Measurements from ENCODE around the gene TMCO5A.
"Not testable (repeated sequence)": the region's sequence is repeated elsewhere in the genome, so short reads cannot be mapped to it uniquely, and the experiment has no call there.

The TMCO5A gene

GRCh38 chr15:37934340-37934739 is at the start of gene TMCO5A:
TMCO5A (plus strand) TSS chr15:37934640; CDS start chr15:37936324, 1,684 bp downstream.
- no peak for DNase-seq (ENCODE audit: low spot score)

GRCh38 chr15:37885651-37886050 is 48.8 kb upstream of the TMCO5A start:
- no peak for DNase-seq (ENCODE audit: low spot score)

- DNase-seq (ENCODE audit: low spot score) = no peak
Observed at GRCh38 chr15:37888356-37888755, 46.1 kb upstream of the TMCO5A start.

- no peak for DNase-seq (ENCODE audit: low spot score)
Observed at GRCh38 chr15:37891766-37892368, 42.6 kb upstream of the TMCO5A start.

GRCh38 chr15:37893309-37893708 is 41.1 kb upstream of the TMCO5A start:
- DNase-seq (ENCODE audit: low spot score) = no peak

- no peak for DNase-seq (ENCODE audit: low spot score)
Observed at GRCh38 chr15:37898362-37898761, 36.1 kb upstream of the TMCO5A start.

GRCh38 chr15:37900326-37901221 is 33.9 kb upstream of the TMCO5A start:
- DNase-seq (ENCODE audit: low spot score) = no peak

GRCh38 chr15:37902126-37902525 is 32.3 kb upstream of the TMCO5A start:
- DNase-seq (ENCODE audit: low spot score) = no peak

- no peak for DNase-seq (ENCODE audit: low spot score)
Observed at GRCh38 chr15:37903919-37904625, 30.4 kb upstream of the TMCO5A start.

GRCh38 chr15:37907136-37907535 is 27.3 kb upstream of the TMCO5A start:
- no peak for DNase-seq (ENCODE audit: low spot score)

- no peak for DNase-seq (ENCODE audit: low spot score)
Observed at GRCh38 chr15:37921527-37922385, 12.7 kb upstream of the TMCO5A start.

- DNase-seq (ENCODE audit: low spot score) = no peak
Observed at GRCh38 chr15:37926136-37926535, 8.3 kb upstream of the TMCO5A start.

GRCh38 chr15:37929238-37929637 is 5.2 kb upstream of the TMCO5A start:
- no peak for DNase-seq (ENCODE audit: low spot score)

- DNase-seq (ENCODE audit: low spot score) = no peak
Observed at GRCh38 chr15:37931321-37931720, 3.1 kb upstream of the TMCO5A start.

GRCh38 chr15:37931868-37932267 is 2.6 kb upstream of the TMCO5A start:
- DNase-seq (ENCODE audit: low spot score) = no peak

- no peak for DNase-seq (ENCODE audit: low spot score)
Observed at GRCh38 chr15:37932549-37932948, 1.9 kb upstream of the TMCO5A start.

- no peak for DNase-seq (ENCODE audit: low spot score)
Observed at GRCh38 chr15:37933666-37934065, 774 bp upstream of the TMCO5A start.

- no peak for DNase-seq (ENCODE audit: low spot score)
Observed at GRCh38 chr15:37940876-37941275, 6.4 kb downstream of the TMCO5A start.

GRCh38 chr15:37941779-37942178 is 7.3 kb downstream of the TMCO5A start:
- no peak for DNase-seq (ENCODE audit: low spot score)

- no peak for DNase-seq (ENCODE audit: low spot score)
Observed at GRCh38 chr15:37951999-37952398, 17.6 kb downstream of the TMCO5A start.

GRCh38 chr15:37960742-37961141 is 26.3 kb downstream of the TMCO5A start:
- DNase-seq (ENCODE audit: low spot score) = not testable (repeated sequence)

GRCh38 chr15:37967788-37968187 is 33.3 kb downstream of the TMCO5A start:
- no peak for DNase-seq (ENCODE audit: low spot score)
